Epidermal melanocyte (primary cell): Measurements from ENCODE around the gene ZNF385B.

Source experiments
- DNase-seq: peaks from one replicate; pipeline ENCODE4 v3.0.0; 2011; ENCODE audit warnings: low spot score; ENCODE audit not compliant: insufficient read length

Gene ZNF385B

DNA sequence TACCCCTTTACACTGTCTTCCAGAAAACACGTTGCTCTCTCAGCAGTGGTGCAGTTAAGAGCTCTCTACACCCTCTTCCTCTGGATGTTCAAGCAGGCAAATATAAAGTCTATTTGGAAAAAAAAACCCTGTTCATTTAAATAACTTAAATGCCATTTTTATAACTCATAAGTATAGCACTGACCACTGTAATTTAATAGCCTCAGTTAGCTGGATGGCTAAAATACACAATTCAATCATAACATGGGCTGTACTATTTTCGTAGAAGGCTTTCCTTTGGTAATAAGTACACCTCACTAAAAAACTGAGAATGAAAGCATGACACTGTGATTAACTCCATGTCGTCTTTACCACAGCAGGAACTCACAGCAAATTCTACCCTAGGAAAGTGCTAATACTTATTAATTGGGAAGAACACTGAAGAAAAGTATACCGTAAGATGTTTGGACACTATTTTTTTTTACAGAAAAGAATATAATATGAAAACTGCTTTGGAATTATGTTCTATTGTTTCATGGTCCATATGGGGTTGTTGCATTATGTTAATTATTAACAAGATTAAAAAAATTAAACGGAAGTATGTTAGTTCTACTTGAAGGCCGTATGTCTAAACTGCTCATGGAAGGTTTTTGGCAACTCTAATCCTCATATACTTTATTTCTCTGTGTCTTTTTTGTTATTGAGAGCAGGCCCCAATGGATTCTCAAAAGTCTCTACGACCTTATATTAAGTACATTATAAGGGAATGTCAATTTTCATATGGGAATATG is 269.1 kb downstream of the ZNF385B start:
- DNase-seq, result no peak

GRCh38 chr2:179591690-179592089 is 269.7 kb downstream of the ZNF385B start:
- DNase-seq, result no peak

DNA sequence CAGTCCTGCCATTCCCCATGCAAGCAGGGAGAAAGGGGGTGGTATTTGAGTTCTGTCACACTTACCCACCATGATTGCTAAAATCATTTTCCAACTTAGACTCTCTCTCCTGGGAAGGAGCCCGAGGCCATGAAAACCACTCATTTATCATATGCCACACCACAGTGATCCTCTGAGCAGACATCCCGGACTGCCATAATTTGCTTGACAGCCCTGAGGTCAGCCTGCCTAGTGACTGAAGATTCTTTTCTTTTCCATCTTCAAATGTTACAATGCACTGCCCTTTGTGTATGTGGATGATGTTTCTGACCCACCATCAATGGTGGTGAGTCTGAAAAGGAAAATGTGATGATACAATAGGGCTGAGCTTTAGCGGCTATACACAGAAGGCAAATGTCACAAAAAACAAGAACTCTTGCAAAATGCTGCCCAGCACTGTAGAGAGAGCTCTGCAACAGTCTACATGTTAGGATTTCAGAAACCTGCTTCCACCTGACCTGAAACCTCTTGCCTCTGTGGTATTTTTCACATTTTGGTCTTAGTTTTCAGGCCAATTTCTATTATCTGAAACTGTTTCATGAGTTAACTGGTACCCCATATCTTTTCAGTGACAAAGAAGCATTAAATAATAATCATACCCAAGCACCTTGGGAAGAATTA is 272.8 kb downstream of the ZNF385B start:
- DNase-seq, result no peak

DNA sequence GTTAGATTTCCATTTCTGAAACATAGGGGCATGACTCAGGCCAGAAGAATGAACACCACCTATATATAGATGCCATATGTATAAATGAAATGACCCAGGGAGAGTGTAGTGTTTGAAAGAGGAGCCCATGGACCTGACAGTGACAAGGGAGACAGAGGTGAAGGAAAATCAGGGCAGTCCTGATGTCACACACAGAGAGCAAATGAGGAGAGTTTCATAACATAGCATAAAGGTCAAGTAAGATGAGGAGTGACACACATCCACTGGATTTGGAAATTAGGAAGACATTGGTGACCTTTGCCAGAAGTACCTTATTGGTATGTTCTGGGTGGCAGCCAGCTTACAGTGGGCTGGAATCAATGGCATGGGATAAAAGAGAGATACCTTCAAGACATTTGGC is 276.7 kb downstream of the ZNF385B start:
- no peak for DNase-seq

DNA sequence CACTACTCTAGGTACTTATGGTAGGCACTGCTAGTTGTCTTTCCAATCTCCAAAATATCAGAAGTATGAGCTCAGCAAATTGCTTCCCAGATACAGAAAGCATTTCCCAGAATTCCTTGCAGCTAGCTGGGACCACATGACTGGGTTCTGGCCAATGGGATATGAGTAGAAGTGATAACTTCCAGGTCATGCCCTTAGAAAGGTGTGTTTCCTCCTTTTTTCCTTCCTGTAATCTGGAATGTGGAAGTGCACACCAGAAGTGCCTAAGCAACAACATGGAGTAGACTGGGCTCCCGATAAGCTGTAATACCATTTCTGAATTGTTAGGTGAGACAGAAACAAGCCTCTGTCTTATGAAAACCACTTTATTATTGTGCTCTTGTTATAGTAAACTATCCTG is 279.8 kb downstream of the ZNF385B start:
- DNase-seq, result no peak

- DNase-seq, result no peak
Observed at GRCh38 chr2:179580378-179581146, 280.9 kb downstream of the ZNF385B start.

- DNase-seq, result no peak
Observed at GRCh38 chr2:179579800-179580199, 281.6 kb downstream of the ZNF385B start.

- no peak for DNase-seq
Observed at GRCh38 chr2:179578171-179578916, 283.1 kb downstream of the ZNF385B start.

DNA sequence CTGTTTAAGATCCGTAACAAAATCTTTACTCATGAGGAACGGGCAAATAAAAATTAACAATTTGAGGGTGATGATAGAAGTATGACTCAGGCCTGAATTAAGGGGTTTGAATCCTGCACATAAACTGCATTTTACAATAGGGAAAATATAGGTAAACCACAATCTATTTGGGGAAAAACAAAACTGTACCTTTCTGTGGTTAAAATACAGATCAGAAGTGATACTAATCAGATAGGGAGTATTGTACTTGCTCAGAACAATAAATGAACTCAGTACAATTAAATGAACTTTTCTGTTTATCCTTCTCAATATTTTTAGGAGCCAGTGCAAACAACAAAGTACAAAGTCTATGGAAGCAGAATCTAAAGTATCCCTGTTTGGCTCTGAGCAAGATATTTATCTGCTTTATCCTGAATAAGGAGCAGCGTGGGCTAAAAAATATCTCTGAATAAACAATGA is 287.3 kb downstream of the ZNF385B start:
- no peak for DNase-seq

DNA sequence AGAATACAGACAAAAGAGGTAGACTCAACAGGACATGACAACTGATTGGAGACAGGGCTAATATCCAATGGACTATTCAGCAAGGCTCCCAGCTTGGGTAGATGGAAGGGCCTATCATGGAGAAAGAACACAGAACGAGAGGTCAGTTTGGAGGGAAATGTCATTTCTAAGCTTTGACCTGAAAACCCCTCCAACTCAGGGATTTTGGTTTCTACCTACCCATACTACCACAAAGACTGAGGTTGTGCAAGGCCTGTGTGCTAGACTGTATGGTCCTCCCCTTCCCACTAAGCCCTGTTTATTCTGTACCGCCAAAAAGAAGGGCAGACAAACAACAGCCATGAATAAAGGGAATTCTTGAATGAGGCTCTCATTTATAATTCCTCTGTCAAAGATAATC is 288.9 kb downstream of the ZNF385B start:
- DNase-seq, result no peak

DNA sequence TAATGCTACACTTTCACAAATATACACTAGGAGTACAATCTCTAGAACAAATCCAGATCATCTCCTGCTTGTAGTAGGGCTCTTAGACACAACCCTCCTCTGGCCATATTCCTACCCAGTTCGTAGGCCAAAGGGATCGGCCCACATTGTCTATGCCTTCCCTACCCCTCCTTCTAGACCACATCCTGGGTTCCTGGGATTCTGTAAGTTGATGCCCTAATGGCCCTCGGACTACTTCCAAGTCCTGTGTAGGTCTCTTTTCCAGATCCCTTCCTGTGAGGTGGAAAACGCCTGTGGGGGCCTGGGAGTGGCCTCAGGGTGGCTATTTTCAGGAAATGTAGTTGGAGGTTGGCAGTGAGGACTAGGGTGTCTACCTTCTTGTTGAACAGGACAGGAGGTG is 289.7 kb downstream of the ZNF385B start:
- no peak for DNase-seq

DNA sequence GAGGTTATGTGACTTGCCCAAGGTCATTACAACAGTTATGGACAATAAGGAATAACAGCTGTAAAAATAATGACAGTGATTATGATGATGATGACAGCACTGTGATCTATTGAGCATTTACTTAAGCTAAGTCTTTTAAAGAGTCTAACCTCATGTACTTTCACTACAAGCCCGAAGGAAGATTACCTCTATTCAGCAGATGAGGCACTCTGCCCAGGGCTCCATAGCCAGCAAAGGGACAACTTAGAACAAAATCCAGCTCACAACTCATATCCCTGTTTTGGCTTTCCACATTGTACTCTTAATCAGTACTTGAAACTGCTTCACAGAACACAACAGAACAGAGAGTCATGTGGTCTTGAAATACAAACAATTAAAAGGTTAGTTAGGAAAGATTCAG is 290.2 kb downstream of the ZNF385B start:
- no peak for DNase-seq

DNA sequence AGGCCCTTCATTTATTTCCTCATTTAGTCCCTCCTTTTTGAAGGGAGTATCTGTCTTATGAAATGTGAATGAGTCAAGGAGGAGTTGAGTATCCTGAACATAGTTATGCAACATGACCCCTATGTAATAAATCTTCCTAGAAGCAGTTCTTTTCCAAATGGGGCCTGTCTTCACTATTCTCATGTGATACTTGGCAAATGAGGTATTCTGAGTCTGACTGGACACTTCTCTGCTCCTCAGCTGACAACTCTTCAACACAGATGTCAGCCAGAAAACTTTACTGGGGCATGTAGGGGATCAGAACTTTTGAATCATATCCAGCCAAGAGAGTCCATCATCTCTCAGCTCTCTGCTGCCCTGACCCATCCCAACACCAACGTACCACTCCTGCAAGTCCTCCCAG is 291.6 kb downstream of the ZNF385B start:
- no peak for DNase-seq

DNA sequence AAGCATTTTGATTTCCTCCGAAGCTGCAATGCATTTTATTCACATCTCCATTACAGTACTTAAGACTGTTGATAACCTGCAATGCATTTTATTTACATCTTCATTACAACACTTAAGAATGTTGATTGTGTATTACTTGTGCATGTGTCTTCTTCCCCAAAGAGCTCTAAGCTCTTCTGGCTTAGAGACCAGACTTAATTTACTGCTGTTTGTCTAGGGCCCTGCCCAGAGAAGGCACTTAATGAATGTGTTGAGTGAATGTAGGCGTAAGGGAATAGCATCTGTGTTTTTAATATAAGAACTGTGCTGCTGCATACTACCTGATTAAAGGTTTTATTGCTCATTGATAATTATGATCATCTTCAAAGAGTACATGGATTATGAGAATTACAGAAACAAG is 295.6 kb downstream of the ZNF385B start:
- no peak for DNase-seq

- DNase-seq, result no peak
Observed at GRCh38 chr2:179562330-179562885, 299.0 kb downstream of the ZNF385B start.

GRCh38 chr2:179561702-179562101 is 299.7 kb downstream of the ZNF385B start:
- no peak for DNase-seq

GRCh38 chr2:179560257-179560735 is 301.1 kb downstream of the ZNF385B start:
- DNase-seq, result no peak

- no peak for DNase-seq
Observed at GRCh38 chr2:179559108-179559806, 302.2 kb downstream of the ZNF385B start.

DNA sequence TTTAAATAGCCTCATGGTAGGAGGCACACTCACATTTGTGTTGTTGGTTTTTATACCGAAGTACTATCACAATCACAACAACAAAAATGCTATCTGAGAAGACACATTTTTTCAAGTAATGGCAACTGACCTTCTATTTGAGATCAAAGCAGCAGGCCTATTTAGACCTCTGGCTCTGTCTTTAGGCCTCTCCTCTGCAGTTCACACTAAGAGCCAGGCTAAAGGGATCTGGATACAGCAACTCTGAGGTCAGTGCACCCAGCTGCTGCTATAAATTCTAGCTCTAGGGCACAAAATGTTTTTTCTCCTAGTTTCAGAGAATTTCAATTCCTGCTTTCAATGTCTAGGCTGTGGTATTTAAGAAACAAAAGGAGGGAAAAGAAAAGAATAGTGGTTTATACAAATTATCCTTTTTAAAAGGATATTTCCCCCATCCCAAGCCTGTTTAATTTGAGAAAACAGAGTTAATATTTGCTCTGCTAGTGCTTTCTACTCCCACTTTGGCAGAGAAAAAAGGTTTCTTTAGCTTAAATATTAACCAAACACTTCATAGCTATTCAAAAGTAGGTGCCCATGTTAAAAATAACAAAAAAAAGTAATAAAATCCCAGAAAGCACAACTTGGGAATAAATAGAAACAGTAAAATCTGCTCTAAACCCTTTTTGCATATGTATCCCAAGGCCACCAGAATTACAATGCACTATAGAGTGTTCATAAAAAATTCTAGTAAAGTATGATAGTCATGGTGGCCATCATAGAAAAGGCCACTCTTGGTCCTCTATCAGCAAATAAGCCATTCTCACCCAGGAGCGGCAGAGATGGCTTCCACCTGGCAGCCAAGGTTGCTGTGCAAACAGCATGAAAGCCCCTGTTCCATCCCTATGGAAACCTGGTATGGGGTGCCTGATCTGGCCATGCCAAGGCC is 303.1 kb downstream of the ZNF385B start:
- DNase-seq, result no peak
